GM18505 (cell line): Measurements from ENCODE around the gene GRIA2.

ENCODE experiments used
- ATAC-seq: cut with Tn5 transposase; IDR thresholded peaks from one replicate; pipeline ENCODE4 v1.9.1; 2021; ENCODE audit not compliant: unreplicated experiment
- POLR2A ChIP-seq: IDR thresholded peaks from 4 replicates; pipeline ENCODE4 v1.6.1; 2011; ENCODE audit warnings: borderline replicate concordance; ENCODE audit not compliant: insufficient read depth, insufficient read length; ENCODE audit errors: extremely low read depth

Gene GRIA2

DNA sequence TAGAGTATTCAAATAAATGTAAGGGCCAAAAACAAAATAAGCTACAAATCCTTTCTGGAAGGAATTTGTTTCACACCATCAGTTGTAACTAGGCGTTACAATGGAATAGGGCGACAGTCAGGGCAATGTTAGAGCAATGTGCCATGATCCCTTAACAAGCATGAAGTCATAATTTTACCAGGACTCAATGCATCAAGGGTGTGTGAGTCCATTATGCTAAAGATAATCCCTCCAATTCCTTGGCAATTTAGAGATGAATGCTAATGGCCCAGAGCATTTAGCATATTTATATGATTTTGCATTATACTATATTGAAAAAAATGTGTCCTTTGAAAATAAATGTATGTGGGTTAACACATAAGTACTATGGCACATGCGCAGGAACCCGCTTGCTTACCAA lies 73.1 kb downstream of the GRIA2 start:
- no peak for TF ChIP-seq POLR2A
- ATAC-seq, result no peak

DNA sequence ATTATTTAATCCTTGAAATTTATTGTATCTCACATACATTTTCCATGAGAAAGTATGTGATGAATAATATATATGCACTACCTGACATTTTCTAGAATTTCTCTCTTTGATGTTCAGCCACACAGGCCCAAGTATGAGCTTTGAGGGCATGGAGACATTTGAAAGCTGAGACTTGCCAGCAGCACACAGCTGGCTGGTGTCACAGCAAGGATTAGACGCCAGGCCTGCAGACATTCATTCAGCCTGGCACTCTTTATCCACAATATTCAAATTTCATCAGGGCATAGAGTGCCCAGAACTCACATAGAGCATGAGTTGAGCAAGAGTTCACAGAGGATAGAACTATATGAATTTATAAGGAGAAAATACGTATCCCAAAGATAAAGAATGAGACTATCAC lies 74.0 kb downstream of the GRIA2 start:
- no peak for TF ChIP-seq POLR2A
- ATAC-seq, result no peak

DNA sequence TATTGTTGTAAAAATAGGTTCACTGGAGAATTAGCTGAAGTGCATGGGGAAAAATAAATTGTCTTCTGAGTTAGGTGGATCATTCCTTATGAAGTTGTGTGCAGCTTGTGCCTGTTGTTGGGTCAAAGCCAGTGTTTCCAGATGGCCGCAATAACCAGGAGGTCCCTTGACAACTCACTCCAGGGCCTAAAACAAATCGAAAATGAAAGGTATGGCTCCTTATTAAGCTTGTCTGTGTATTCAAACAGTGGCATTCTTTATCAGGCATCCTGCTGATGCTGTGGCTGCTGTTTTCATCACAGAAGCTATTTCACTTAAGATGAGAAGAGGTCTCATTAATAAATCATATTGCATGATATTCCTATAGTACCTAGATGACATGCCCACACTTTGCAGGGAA lies 80.2 kb downstream of the GRIA2 start:
- TF ChIP-seq POLR2A, result no peak
- ATAC-seq, result no peak

DNA sequence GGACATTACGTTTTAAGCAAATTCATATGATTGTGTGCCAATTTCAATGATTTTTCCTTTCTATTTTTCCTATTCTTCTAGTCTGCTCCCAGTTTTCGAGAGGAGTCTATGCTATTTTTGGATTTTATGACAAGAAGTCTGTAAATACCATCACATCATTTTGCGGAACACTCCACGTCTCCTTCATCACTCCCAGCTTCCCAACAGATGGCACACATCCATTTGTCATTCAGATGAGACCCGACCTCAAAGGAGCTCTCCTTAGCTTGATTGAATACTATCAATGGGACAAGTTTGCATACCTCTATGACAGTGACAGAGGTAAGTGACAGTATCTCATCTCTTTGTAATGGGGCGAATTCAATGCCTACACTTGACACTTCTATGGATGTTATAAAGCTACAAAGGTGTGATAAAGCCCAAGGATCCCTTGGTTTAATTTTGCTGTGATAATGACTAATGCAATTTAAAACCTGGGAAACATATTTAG lies 83.0 kb downstream of the GRIA2 start:
- TF ChIP-seq POLR2A, result no peak
- ATAC-seq, result no peak

DNA sequence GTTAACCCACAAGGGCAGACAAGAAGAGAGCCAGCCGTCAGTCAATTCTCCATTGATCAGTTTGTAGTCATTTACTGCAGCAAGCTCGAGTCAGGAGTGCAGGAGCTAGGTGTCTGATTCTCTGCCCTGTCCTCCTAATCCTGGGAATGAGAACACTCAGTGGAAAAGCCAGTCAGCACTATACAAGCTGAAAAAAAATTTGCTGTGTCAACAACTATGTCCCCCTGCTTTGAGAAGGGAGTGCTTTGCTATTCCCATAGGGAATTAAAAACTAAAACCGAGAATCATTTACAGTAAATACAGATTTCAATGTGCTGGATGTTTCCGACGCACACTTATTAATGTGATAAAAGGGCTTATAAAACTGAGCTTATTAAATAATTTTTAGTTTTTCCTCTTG lies 84.2 kb downstream of the GRIA2 start:
- no peak for ATAC-seq
- no peak for TF ChIP-seq POLR2A

DNA sequence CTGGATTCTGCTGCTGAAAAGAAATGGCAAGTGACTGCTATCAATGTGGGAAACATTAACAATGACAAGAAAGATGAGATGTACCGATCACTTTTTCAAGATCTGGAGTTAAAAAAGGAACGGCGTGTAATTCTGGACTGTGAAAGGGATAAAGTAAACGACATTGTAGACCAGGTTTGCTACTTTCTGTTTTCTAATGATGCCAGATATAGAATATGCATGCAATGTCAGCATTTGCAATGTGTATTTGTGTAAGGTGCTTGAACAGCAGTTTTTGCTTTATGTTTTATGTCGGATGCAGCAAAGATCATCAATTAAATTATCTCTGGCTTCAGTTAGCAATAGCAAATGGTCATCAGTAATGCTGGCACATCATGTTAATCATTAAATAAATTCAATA lies 92.2 kb downstream of the GRIA2 start:
- ATAC-seq, result no peak

DNA sequence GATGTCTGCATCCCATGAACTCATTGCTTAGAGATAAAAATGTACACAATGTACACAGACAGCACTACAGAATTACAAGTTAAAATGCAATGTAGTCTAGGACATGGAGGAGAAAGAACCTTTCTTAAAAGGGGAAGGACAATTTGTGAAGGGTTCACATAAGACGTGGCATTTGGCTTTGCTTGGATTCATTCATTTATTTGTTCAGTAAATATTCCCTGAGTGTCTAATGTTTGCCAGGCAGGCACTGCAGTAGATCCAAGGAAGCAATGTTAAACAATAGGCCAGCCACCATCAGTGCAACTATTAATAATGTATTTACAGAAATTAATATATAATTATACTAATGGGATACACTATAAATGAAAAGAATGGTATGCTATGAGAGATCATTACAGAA lies 94.4 kb downstream of the GRIA2 start:
- ATAC-seq, result no peak
- no peak for TF ChIP-seq POLR2A

More for the DNA sequence above, 92.2 kb downstream of the GRIA2 start:
- no peak for TF ChIP-seq POLR2A

DNA sequence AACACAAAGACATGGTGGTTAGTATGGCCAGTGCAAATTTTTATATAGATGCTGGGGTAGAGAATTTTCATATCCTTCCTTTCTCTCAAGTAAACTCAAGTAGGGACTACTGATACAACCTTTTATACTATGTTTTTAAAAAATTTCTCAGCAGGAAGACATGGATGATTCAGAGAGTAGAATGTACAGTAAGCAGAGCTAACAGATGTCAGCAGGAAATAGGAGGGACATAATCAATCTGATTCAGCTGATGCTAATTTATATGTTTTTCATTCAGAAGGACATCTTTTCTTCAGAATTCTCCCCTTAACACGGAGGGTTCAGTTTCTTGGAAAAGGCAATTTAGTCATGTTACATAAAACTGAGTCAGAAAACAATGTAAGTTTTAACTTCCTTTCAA lies 95.4 kb downstream of the GRIA2 start:
- ATAC-seq, result no peak
- TF ChIP-seq POLR2A, result no peak

DNA sequence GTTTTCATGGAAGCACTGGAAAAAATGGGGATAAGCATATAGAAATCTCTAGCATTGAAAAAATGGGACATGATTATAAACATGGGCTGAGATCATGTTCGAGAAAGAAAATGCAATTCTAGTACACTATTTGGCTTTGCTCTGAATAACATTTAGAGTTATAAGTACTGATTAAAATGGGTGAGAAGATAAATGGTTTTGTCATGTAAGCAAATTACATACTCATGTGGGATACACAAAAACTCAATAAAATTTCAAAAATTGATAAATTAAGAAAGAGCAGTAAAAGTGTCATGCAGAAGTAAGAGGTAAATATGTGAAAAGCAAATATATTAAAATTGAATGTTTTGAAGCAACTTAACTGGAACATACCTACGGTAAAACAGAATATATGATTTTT lies 99.6 kb downstream of the GRIA2 start:
- no peak for ATAC-seq
- no peak for TF ChIP-seq POLR2A

DNA sequence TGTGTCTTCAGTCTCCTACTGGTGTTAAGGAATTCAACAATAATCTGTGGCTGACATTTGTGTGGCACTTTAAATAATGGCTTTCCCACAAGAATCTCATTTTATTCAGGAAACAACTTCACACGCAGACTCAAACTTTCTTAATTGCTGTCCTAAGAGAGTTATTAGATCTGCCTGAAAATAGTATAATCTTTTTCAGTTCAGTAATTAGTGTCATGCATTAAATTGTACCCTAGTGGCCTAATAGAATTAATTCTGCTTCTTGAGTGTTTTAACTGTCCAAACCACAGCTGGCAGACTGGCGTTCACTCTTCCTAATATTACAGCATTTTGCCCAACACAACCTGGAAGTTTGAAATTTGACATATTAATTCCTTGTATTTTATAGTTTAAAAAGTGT lies 107.1 kb downstream of the GRIA2 start:
- no peak for TF ChIP-seq POLR2A
- no peak for ATAC-seq

DNA sequence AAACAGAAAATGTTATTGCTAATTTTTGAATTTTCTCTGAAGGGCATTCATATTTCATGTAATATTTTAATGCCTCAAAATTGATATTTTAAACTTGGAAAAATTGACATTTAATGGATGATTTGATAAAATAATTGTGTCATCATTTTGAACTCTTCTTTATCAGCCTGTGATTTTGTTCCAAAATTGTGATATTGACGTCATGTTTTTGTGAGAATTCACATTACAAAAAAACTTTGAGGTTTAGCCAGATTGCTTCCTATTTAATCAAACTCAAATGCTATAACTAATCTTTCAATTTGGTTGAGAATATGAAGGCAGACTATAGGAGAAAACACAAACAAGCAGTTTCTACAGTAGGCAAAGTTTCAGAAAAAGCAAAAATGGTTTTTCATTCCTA lies 137.4 kb downstream of the GRIA2 start:
- no peak for ATAC-seq
- TF ChIP-seq POLR2A, result no peak

DNA sequence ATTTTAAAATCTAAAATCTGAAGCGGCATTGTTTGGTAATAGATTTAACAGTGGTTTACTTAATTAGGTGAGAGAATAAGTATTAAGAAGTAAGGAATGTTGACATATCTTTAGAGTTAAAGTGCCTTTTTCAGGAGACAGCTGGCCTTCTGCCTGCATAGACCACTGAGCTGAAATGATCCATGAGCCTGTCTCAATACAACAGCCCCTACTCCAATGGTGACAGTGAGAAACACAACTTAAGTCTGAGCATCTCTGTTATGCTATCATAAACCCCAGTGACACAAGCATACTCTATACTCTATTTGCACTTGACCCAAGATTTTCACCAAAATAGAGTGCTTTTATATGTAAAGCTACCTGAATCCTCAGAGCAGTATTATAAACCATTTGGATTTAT lies 137.9 kb downstream of the GRIA2 start:
- no peak for ATAC-seq
- no peak for TF ChIP-seq POLR2A

DNA sequence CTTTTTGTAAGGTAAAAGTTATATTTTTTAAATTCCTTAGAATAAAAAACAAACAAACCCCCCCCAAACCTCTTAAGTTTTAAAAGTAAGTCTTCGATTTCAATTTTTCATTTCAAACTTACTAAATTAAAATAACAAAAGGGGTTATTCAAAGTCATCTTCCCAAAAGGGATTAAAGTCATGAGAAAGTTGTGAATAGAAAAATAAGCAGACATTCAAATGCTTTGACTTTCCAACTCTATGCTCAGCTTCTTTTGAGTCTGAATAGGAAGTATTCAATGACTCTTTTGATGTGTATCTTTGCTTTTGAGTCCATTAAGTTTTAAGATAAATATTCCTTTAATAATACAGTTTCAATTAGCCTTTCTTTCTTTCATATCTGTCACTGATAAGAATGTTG lies 138.3 kb downstream of the GRIA2 start:
- no peak for ATAC-seq
- TF ChIP-seq POLR2A, result no peak

DNA sequence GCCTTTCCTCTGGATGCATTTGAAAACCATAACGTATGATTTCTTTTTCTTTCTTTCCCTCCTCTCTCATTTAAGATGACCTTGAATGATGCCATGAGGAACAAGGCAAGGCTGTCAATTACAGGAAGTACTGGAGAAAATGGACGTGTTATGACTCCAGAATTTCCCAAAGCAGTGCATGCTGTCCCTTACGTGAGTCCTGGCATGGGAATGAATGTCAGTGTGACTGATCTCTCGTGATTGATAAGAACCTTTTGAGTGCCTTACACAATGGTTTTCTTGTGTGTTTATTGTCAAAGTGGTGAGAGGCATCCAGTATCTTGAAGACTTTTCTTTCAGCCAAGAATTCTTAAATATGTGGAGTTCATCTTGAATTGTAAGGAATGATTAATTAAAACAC lies 142.8 kb downstream of the GRIA2 start:
- no peak for TF ChIP-seq POLR2A
- ATAC-seq, result no peak

DNA sequence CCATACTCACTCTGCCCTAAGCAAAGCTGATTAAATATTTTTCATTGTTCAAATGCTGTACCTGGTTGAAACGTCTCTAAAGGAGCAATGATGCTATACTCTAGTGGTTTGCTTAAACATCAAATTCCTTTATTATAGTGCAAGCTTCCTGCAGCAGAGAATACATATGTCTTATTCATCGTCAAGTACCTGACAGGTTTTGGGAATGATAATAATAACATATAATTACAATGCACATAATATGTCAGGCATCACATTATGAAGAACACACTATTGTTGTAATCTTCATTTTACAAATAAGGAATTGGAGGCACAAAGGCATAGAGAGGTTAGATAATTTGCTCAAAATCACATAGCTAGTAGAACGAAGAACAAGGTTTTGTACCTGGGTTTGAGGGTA lies 151.6 kb downstream of the GRIA2 start:
- no peak for ATAC-seq
- TF ChIP-seq POLR2A, result no peak

DNA sequence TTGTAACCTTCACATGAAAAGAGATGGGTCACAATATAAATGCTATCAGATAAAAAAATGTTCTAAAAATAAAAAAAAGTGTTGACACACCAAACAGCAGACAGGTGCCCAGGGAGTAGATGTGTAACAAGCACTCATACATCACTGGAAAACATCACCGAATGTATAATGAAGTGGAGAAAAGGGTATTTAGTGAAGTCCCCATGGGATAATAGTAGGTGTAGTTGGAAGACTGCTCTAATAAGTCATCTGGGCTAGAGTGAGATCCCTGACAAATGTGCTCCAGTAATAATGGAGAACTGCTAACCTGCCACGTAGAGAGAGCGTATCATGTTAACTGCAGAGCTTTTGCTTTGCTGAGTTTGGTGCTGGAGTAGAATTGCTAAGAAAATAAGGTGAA lies 152.0 kb downstream of the GRIA2 start:
- no peak for TF ChIP-seq POLR2A
- no peak for ATAC-seq

DNA sequence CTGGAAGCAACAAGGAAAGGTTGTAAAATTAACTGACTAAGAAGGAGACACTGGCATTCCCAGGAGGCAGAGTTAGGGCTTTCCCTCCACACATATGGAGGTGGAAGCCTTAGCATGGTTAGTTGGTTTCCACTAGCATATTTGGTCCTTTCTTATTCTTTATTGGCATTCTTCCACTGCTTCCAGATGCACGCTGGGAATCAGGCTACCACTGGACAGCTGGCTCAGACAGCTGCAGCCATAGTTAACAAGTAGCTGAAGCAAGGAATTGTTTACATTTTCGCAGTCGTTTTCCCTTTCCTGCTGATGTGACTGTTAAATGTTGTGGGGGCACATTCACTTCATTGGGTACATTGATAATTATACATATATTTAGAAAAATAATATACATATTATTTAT lies 169.2 kb downstream of the GRIA2 start:
- no peak for TF ChIP-seq POLR2A
- ATAC-seq, result no peak

DNA sequence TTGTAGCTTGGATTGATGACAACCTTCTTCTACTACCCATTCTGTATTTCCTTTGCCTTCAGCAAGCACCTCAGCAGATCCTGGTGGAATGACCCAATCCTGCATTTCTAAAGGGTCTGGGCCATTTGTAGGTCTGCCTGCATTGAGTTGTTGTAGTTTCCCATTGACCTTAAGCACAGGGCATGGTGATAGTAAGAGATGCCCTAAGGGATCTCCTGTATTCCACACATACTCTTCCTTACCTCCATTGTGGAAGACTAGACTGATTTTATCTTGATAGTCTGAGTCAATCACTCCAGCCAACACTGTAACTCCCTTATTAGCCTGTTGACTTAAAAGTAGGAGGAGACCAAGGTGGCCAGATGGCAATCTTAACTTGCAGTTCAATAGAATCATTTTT lies 184.5 kb downstream of the GRIA2 start:
- TF ChIP-seq POLR2A, result no peak
- no peak for ATAC-seq
